Adrenal gland (tissue), 12 donors: Measurements from ENCODE around the gene KIRREL3. TPM values are rescaled to one million over a fixed set of nuclear protein-coding genes. Genes with fewer than 3 reads are reported as not detected.

ENCODE experiments used
- DNase-seq, 7 donors: peaks; one replicate each; pipeline ENCODE4 v3.0.0-alpha.2; 2019 to 2020
- H3K27ac ChIP-seq, 5 donors: fragments of 200-600 bp; sonication (generic) in 4 of 5; 1 replicate in 3 of 5; 2 replicates in 2 of 5; pipeline versions ENCODE4 v1.5.1 to v1.8.0; 2016 to 2020; ENCODE audit warnings: mild to moderate bottlenecking in 1 of 5
- H3K27me3 ChIP-seq: fragments of 200-600 bp; 2 replicates; pipeline ENCODE4 v1.8.0; 2021
- H3K36me3 ChIP-seq, 2 donors: fragments of 200-600 bp; replicated peaks in 1 of 2; 1 replicate in 1 of 2; 2 replicates in 1 of 2; pipeline versions ENCODE4 v1.5.1 to v1.8.0; 2018 to 2022
- H3K4me1 ChIP-seq, 2 donors: fragments of 200-600 bp; replicated peaks in 1 of 2; 1 replicate in 1 of 2; 2 replicates in 1 of 2; pipeline versions ENCODE4 v1.5.1 to v1.8.0; 2018 to 2021
- H3K4me3 ChIP-seq, 4 donors: fragments of 200-600 bp; sonication (generic) in 3 of 4; one replicate each; pipeline ENCODE4 v1.5.1; 2016 to 2018
- H3K9me3 ChIP-seq, 3 donors: fragments of 200-600 bp; sonication (generic) in 1 of 3; replicated peaks in 1 of 3; 1 replicate in 2 of 3; 2 replicates in 1 of 3; pipeline versions ENCODE4 v1.5.1 to v1.8.0; 2016 to 2021
- POLR2A ChIP-seq, 2 donors: fragments of 450-650 bp; IDR thresholded peaks; one replicate each; pipeline ENCODE4 v1.6.1; 2017; ENCODE audit warnings: antibody characterized with exemption in 2 of 2, mild to moderate bottlenecking in 2 of 2, moderate library complexity in 1 of 2
- WGBS, 4 donors: extraction: QIAGEN DNeasy Blood & Tissue Kit in 2 of 4; methylation state at CpG; one replicate each; pipeline versions ENCODE4 v1.1.5 to v1.1.7; 2013 to 2017; 5-methylcytosine and 5-hydroxymethylcytosine counted together
- intact Hi-C, 2 donors: fragments of 100-400 bp; cut with DNase I; formaldehyde crosslinking; loops; one replicate each; pipeline versions ENCODE4 v1.14.1 to v1.15.0; 2022 to 2023
- polyA plus RNA-seq, 3 donors: library from polyadenylated mRNA; stranded (reverse); fragments of 200-250 nt in 2 of 3; fragments of 350-450 nt in 1 of 3; fragmentation: Illumina TruSeq in 1 of 3; extraction: RNeasy Lipid Tissue Mini Kit (QIAGEN cat#74804) in 1 of 3; gene quantifications; one replicate each; pipeline ENCODE4 v1.2.3, GENCODE V29; 2013 to 2014
- total RNA-seq, 9 donors: library from RNA; depleted of rRNA in 4 of 9; stranded (reverse); fragments of >200 nt in 4 of 9; fragments of 120-200 nt in 1 of 9; fragmentation: NEBNext Ultra II Directional in 1 of 9; extraction: Animal tissue kit (Norgen Biotek cat#: 25700) in 1 of 9; gene quantifications; one replicate each; pipeline versions ENCODE4 v1.1.0 to v1.2.4, GENCODE V29; 2013 to 2023
- TF ChIP-seq, protein P1 (sequence below), 6 experiments: fragments of 450-650 bp in 4 of 6; fragments of 200-600 bp in 2 of 6; sonication (generic) in 1 of 6; IDR thresholded peaks; 1 replicate in 5 of 6; 2 replicates in 1 of 6; pipeline versions ENCODE4 v1.5.1 to v1.8.0; 2016 to 2021; ENCODE audit warnings: antibody characterized with exemption in 6 of 6, mild to moderate bottlenecking in 2 of 6, moderate library complexity in 1 of 6
- donor health status: healthy with polysubstance abuse.
- donor health status: Bipolar disorder and iron deficiency.
- donor health status: DM: yes; HTN: yes; CAD: no.
- donor health status: DM: no; HTN: no; CAD: no.
- donor health status: DM: no; HTN: no; CAD: no.
- donor health status: DM: yes; HTN: yes; CAD: no.

KIRREL3 gene
- total and polyA plus RNA-seq, 12 donors = 0.07 to 4.1 (median 0.64) TPM; not detected in 1

GRCh38 chr11:126487711-126488110 lies 512.9 kb downstream of the KIRREL3 start:
- Histone ChIP-seq H3K9me3 (no peaks in the 10 kb centered on the region), H3K27ac (no peak overlapping the region), H3K27me3 (no peaks in the 10 kb centered on the region), H3K36me3 (no peaks in the 10 kb centered on the region), H3K4me3 (no peak overlapping the region), H3K4me1 (no peaks in the 10 kb centered on the region)
- no peak for DNase-seq
- intact Hi-C loops = no loop called here
- 90 to 94% (median 93%) methylated on average over 8 of the region's 8 CpGs for WGBS, 4 donors
- no peak for TF ChIP-seq POLR2A (IDR thresholded peaks at IDR 0.05)
- TF ChIP-seq, protein P1, sequence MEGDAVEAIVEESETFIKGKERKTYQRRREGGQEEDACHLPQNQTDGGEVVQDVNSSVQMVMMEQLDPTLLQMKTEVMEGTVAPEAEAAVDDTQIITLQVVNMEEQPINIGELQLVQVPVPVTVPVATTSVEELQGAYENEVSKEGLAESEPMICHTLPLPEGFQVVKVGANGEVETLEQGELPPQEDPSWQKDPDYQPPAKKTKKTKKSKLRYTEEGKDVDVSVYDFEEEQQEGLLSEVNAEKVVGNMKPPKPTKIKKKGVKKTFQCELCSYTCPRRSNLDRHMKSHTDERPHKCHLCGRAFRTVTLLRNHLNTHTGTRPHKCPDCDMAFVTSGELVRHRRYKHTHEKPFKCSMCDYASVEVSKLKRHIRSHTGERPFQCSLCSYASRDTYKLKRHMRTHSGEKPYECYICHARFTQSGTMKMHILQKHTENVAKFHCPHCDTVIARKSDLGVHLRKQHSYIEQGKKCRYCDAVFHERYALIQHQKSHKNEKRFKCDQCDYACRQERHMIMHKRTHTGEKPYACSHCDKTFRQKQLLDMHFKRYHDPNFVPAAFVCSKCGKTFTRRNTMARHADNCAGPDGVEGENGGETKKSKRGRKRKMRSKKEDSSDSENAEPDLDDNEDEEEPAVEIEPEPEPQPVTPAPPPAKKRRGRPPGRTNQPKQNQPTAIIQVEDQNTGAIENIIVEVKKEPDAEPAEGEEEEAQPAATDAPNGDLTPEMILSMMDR (IDR thresholded peaks at IDR 0.05) = no peak

DNA sequence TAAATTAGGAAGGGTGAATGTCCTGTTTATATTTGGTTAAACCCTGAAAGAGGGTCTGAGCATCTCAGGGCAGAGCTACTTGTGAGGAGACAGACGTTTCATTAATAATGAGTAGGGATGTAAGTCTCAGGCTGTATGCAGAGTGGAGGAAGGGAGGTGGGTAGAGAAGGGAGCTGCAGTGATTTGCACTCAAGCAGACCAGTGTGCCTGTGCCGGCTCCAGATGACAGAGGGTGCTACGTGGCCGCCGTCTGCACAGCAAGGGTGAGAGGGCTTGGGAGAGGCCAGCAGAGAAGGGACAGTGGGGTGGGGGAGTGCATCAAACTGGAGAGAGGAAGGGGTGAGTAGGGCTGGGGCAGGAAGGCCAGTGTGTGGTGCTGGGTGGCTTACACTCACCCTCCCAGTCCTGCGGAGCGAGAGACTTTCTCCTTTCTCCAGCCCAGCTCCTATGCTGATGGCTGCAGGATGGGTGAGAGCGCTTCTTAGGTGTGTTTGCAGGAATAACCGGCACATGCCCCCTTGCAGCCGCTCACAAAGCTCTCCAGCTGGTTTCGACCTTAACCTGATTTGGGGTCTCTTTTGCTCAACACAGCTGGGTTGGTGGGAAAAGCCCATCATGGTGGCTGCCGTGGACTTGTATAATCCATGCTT lies 514.5 kb downstream of the KIRREL3 start:
- DNase-seq = no peak
- TF ChIP-seq POLR2A (IDR thresholded peaks at IDR 0.05) = no peak
- TF ChIP-seq, protein P1 (IDR thresholded peaks at IDR 0.05) = no peak
- intact Hi-C loops = no loop called here
- Histone ChIP-seq H3K27ac (no peak overlapping the region), H3K4me1 (no peaks in the 10 kb centered on the region), H3K4me3 (no peak overlapping the region), H3K9me3 (no peaks in the 10 kb centered on the region), H3K27me3 (no peaks in the 10 kb centered on the region), H3K36me3 (no peaks in the 10 kb centered on the region)
- 71 to 87% (median 85%) methylated on average over 12 of the region's 12 CpGs for WGBS, 4 donors

GRCh38 chr11:126485021-126485792 lies 515.4 kb downstream of the KIRREL3 start:
- Histone ChIP-seq H3K4me1 (peaks cover 4 to 5% of the 10 kb centered on the region in 2 donors), H3K9me3 (no peaks in the 10 kb centered on the region), H3K36me3 (no peaks in the 10 kb centered on the region), H3K27ac (no peak overlapping the region), H3K4me3 (no peak overlapping the region), H3K27me3 (no peaks in the 10 kb centered on the region)
- intact Hi-C loops = no loop called here
- no peak for DNase-seq
- TF ChIP-seq POLR2A (IDR thresholded peaks at IDR 0.05) = no peak
- TF ChIP-seq, protein P1 (IDR thresholded peaks at IDR 0.05) = no peak
- 70 to 79% (median 72%) methylated on average over 10 of the region's 10 CpGs for WGBS, 4 donors

GRCh38 chr11:126484266-126484665 lies 516.3 kb downstream of the KIRREL3 start:
- H3K36me3 ChIP-seq = no peaks in the 10 kb centered on the region
- no peak overlapping the region for H3K4me3 ChIP-seq
- H3K27me3 ChIP-seq = no peaks in the 10 kb centered on the region
- peaks cover 6% of the 10 kb centered on the region in 2 donors for H3K4me1 ChIP-seq
- intact Hi-C loops = loop anchor here in 1 of 2 donors (5.0 kb wide), 1 partner anchor 172 kb away; no protein-coding TSS in a partner anchor
- H3K9me3 ChIP-seq = no peaks in the 10 kb centered on the region
- no peak for TF ChIP-seq POLR2A (IDR thresholded peaks at IDR 0.05)
- TF ChIP-seq, protein P1 (IDR thresholded peaks at IDR 0.05) = no peak
- H3K27ac ChIP-seq = no peak overlapping the region
- WGBS, 4 donors = 86 to 97% (median 93%) methylated on average over 2 of the region's 2 CpGs
- DNase-seq = no peak
